ENCODE measurements around the gene SLC2A6.

- TF ChIP-seq CTCF (IDR thresholded peaks at IDR 0.05) (no peak), EP300 (IDR thresholded peaks at IDR 0.05; ENCODE audit: low read depth) (no peak), POLR2A (IDR thresholded peaks at IDR 0.05) (no peak), POLR2AphosphoS5 (IDR thresholded peaks at IDR 0.05) (no peak)
Observed at GRCh38 chr9:133494636-133495326, 15.9 kb upstream of the SLC2A6 start.
